Immature natural killer cell (primary cell): ENCODE measurements around the gene SMAD9. TPM values are rescaled to one million over a fixed set of nuclear protein-coding genes. Genes with fewer than 3 reads are reported as not detected.

Experiments used
- DNase-seq, 3 donors: peaks; one replicate each; pipeline ENCODE4 v3.0.0; 2022; ENCODE audit warnings: mixed read lengths in 1 of 3
- H3K27ac Mint-ChIP-seq, 6 donors: one replicate each; pipeline ENCODE4 v1.8.0; 2020; ENCODE audit warnings: mixed read lengths in 6 of 6, mild to moderate bottlenecking in 5 of 6, inconsistent platforms in 4 of 6, moderate library complexity in 3 of 6
- H3K27me3 Mint-ChIP-seq, 3 donors: one replicate each; pipeline ENCODE4 v1.8.0; 2020 to 2021; ENCODE audit warnings: low read depth in 3 of 3, mild to moderate bottlenecking in 3 of 3, mixed read lengths in 3 of 3, moderate library complexity in 3 of 3, inconsistent platforms in 1 of 3
- H3K36me3 Mint-ChIP-seq, 3 donors: one replicate each; pipeline ENCODE4 v1.8.0; 2020; ENCODE audit warnings: mixed read lengths in 3 of 3, inconsistent platforms in 2 of 3, mild to moderate bottlenecking in 2 of 3
- H3K4me1 Mint-ChIP-seq, 2 donors: one replicate each; pipeline ENCODE4 v1.8.0; 2020; ENCODE audit warnings: inconsistent platforms in 2 of 2, mild to moderate bottlenecking in 2 of 2, mixed read lengths in 2 of 2, moderate library complexity in 1 of 2
- H3K4me3 Mint-ChIP-seq, 5 donors: one replicate each; pipeline ENCODE4 v1.8.0; 2020; ENCODE audit warnings: mild to moderate bottlenecking in 5 of 5, mixed read lengths in 5 of 5, inconsistent platforms in 3 of 5, moderate library complexity in 3 of 5
- H3K9me3 Mint-ChIP-seq, 6 donors: one replicate each; pipeline ENCODE4 v1.8.0; 2020; ENCODE audit warnings: mild to moderate bottlenecking in 6 of 6, mixed read lengths in 6 of 6, inconsistent platforms in 4 of 6, moderate library complexity in 3 of 6
- polyA plus RNA-seq, 3 donors: library from polyadenylated mRNA; unstranded; fragments of 300-500 nt; fragmentation: Illumina TruSeq; gene quantifications; one replicate each; pipeline ENCODE4 v1.2.3, GENCODE V29; 2021

The SMAD9 gene
- under 1 TPM in 1 of 3 donors, not detected in 2; 0.07 TPM for polyA plus RNA-seq

DNA sequence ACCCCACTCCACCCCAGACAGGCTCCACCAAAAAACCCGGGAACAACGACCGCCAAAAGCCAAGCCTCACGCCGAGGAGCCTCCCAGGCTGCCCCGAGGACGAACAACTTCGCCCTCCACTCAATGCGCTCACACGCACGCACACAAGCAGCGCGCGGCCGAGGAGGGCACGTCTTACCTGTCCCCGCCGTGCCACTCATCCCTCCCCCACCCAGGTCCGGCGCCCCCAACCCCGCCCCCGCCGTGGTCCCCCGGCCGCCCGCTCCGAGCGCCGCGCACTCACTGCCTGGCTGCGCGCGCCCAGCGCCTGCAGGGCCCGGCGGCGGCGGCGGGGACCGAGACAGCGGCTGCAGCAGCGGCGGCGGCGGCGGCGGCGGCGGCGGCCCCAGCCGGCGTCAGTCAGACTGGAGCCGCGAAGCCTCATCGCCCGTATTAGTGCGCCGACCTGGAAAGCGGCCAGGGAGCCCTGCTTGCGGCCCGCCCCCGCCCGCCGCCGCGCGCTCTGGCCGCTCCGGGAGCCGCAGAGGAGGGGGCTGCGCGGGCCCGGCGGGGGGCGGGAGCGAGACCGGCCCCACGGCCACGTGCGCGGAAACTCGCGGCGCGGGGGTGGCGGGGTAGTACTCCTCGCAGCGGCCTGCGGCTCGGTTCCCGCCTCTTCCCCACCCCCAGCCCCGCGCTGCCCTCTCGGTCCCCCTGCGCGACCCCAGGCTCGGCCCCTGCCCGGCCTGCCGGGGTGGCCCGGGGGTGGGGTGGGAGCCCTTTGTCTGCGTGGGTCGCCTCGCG is at the start of gene SMAD9:
SMAD9 (minus strand) TSS at position 406 of the 783 bp plus-strand sequence. CDS start 40,549 bp downstream, outside the sequence.
- DNase-seq, result no peak
- Mint-ChIP-seq H3K4me1 (peaks cover 6 to 9% of the 10 kb centered on the region in 2 donors), H3K27ac (no peak within 1 kb of the TSS), H3K4me3 (peak within 1 kb of the TSS; percentile 64 to 76 (median 70)), H3K36me3 (no peaks in the 10 kb centered on the region), H3K9me3 (no peaks in the 10 kb centered on the region), H3K27me3 (peaks cover 10 to 36% (median 18%) of the 10 kb centered on the region in 3 donors)

DNA sequence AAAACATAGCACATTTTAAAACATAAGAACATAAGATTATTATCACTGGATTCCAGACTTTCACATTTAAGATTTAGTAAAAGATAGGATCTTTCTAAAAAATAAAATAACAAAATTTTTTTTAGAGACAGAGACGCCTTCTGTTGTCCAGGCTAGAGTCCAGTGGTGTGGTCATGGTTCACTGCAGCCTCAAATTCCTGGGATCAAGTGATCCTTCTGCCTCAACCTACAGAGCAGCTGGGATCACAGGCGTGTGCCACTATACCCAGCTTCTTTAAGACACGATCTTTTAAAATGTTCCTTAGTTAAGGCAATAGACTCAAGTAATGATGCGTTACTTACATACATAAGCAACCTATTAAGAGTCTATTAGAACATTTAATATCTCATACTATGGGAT is 46.4 kb upstream of the SMAD9 start:
- H3K27ac Mint-ChIP-seq, result no peak overlapping the region
- H3K4me3 Mint-ChIP-seq, result no peak overlapping the region
- H3K9me3 Mint-ChIP-seq, result no peaks in the 10 kb centered on the region
- peaks cover 13 to 33% (median 27%) of the 10 kb centered on the region in 3 donors for H3K36me3 Mint-ChIP-seq
- H3K27me3 Mint-ChIP-seq, result no peaks in the 10 kb centered on the region
- DNase-seq, result no peak
- H3K4me1 Mint-ChIP-seq, result no peaks in the 10 kb centered on the region

- H3K4me3 Mint-ChIP-seq, result no peak overlapping the region
- H3K27ac Mint-ChIP-seq, result no peak overlapping the region
- H3K27me3 Mint-ChIP-seq, result no peaks in the 10 kb centered on the region
- peaks cover 13 to 29% (median 24%) of the 10 kb centered on the region in 3 donors for H3K36me3 Mint-ChIP-seq
- H3K4me1 Mint-ChIP-seq, result no peaks in the 10 kb centered on the region
- no peaks in the 10 kb centered on the region for H3K9me3 Mint-ChIP-seq
- DNase-seq, result no peak
Measured at GRCh38 chr13:36965767-36966166, 45.7 kb upstream of the SMAD9 start.

- peak overlapping the region in 1 of 6 donors; percentile 12 for H3K27ac Mint-ChIP-seq
- H3K4me3 Mint-ChIP-seq, result no peak overlapping the region
- peaks cover 10 to 31% (median 15%) of the 10 kb centered on the region in 3 donors for H3K36me3 Mint-ChIP-seq
- H3K9me3 Mint-ChIP-seq, result no peaks in the 10 kb centered on the region
- H3K4me1 Mint-ChIP-seq, result peaks cover 15 to 20% of the 10 kb centered on the region in 2 donors
- no peak for DNase-seq
- H3K27me3 Mint-ChIP-seq, result no peaks in the 10 kb centered on the region
Measured at GRCh38 chr13:36959456-36960116, 39.5 kb upstream of the SMAD9 start.

DNA sequence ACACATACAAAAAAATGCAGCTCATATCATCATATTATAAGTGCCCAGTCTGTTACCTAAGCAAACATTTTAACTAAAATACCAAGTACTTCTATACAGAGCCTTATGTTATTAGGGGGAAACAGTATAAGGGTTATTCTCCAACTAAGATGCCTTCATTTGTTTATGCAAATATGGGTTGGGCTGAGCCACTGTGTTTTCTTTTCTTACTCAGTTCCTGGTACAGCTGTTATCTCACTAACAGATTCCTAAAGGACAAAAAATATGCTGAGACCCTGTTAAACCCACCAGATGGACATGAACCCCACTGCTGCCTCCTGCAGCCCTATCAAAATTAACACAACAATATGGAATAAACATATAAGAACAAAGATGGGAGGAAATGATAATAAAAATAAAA is 34.5 kb upstream of the SMAD9 start:
- Mint-ChIP-seq H3K4me3 (no peak overlapping the region), H3K27me3 (no peaks in the 10 kb centered on the region), H3K9me3 (no peaks in the 10 kb centered on the region), H3K4me1 (peaks cover 12 to 16% of the 10 kb centered on the region in 2 donors), H3K36me3 (peaks cover 8 to 32% (median 14%) of the 10 kb centered on the region in 3 donors), H3K27ac (no peak overlapping the region)
- DNase-seq, result no peak

DNA sequence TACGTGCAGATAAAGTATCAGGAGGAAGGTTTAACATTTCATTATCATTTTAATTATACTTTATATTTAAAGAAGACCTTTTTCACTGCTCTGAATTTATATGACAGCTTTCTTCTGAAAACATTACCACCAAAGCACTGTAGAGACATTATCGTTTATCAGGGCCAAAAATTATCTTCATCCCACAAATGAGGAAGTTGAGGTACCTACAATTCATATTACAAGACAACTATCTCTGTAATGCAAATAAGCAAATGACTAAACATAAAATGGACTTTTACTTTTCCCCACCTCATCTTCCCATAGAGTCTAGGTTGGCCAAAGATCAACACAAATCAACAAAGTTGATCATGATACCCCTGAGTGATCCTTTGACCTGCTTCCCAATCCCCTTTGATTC is 30.9 kb upstream of the SMAD9 start:
- Mint-ChIP-seq H3K9me3 (no peaks in the 10 kb centered on the region), H3K27me3 (no peaks in the 10 kb centered on the region), H3K36me3 (peaks cover 22 to 32% (median 24%) of the 10 kb centered on the region in 3 donors)

DNA sequence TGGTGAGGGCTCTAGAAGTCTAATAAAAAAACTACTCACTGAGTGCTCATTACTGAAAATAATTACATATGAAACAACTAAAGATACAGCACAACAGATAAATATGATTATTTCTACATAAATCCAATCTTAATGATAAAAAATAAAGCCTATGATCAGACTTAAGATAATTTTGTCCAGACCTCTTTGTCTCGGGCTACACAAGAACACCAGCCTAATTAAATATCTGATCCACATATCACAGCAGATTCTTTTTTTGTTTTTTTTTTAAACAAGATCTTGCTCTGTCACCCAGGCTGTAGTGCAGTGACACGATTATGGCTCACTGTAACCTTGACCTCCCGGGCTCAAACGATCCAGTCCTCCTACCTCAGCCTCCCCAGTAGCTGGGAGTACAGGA is 30.3 kb upstream of the SMAD9 start:
- Mint-ChIP-seq H3K27ac (no peak overlapping the region), H3K9me3 (no peaks in the 10 kb centered on the region), H3K4me1 (no peaks in the 10 kb centered on the region), H3K4me3 (no peak overlapping the region), H3K36me3 (peaks cover 22 to 34% (median 24%) of the 10 kb centered on the region in 3 donors), H3K27me3 (peaks cover 0 to under 1% (median 0%) of the 10 kb centered on the region in 3 donors)
- DNase-seq, result no peak

More for the DNA sequence above, 30.9 kb upstream of the SMAD9 start:
- H3K4me1 Mint-ChIP-seq, result no peaks in the 10 kb centered on the region
- no peak for DNase-seq
- H3K27ac Mint-ChIP-seq, result no peak overlapping the region
- no peak overlapping the region for H3K4me3 Mint-ChIP-seq

GRCh38 chr13:36945078-36945477 is 25.0 kb upstream of the SMAD9 start:
- Mint-ChIP-seq H3K27ac (no peak overlapping the region), H3K4me1 (no peaks in the 10 kb centered on the region)

DNA sequence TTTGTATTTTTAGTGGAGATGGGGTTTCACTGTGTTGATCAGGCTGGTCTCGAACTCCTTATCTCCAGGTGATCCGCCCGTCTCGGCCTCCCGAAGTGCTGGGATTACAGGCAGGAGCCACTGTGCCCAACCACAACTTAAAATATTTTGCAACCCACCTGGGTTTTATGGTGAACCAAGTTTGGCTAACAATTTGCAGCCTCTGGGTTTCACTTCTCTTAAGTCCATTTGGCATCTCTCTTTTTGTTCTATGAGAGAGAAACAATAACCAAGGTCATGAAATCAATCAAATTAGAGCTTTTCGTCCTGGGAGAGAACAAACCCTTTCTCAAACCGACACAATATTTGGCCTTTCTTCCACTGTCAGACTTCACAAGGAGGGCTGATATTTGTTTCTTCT is 5.6 kb upstream of the SMAD9 start:
- Mint-ChIP-seq H3K27me3 (peaks cover 5 to 20% (median 13%) of the 10 kb centered on the region in 3 donors), H3K27ac (no peak overlapping the region), H3K4me3 (no peak overlapping the region), H3K4me1 (peaks cover 2 to 4% of the 10 kb centered on the region in 2 donors), H3K9me3 (no peaks in the 10 kb centered on the region), H3K36me3 (no peaks in the 10 kb centered on the region)
- no peak for DNase-seq

More at GRCh38 chr13:36945078-36945477, 25.0 kb upstream of the SMAD9 start:
- peaks cover 14 to 22% (median 15%) of the 10 kb centered on the region in 3 donors for H3K36me3 Mint-ChIP-seq
- H3K4me3 Mint-ChIP-seq, result no peak overlapping the region
- peaks cover 0 to 7% (median 5%) of the 10 kb centered on the region in 3 donors for H3K27me3 Mint-ChIP-seq
- no peaks in the 10 kb centered on the region for H3K9me3 Mint-ChIP-seq
- no peak for DNase-seq

- DNase-seq, result no peak
- Mint-ChIP-seq H3K9me3 (no peaks in the 10 kb centered on the region), H3K4me3 (no peak overlapping the region), H3K36me3 (no peaks in the 10 kb centered on the region), H3K27me3 (peaks cover 5 to 22% (median 15%) of the 10 kb centered on the region in 3 donors), H3K27ac (no peak overlapping the region), H3K4me1 (peaks cover 6 to 7% of the 10 kb centered on the region in 2 donors)
Measured at GRCh38 chr13:36924001-36924400, 4.0 kb upstream of the SMAD9 start.

DNA sequence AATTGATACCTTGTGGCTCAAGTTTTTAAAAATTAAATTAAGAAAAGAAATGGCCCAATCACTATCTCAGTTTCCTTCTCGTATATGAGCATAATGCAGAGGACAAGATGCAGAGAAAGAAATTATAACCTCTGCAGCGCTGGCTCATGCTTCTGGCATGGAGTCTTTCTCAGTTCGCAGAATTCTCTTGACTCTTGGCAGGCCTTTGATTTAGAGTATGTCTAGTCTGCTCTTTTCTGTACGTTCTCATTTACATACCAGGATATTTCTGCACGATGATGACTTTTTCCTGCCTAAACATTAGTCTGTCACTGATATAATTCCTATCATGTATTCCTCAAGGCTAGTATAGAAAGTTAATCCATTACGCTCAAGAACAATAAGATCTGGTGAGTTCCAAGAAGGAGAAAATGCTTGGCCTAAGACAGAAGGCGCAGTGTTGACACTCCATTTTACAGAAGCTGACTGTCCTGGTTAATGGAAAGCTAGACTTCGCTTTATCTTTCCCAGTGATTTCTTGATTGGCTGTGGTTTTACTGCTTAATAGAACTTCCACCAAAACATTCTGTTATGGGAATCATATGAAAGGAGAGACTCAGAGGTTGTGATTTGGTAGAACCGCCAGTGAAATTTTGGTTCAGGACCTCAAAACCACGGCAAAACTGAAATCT is 1.7 kb upstream of the SMAD9 start:
- H3K27ac Mint-ChIP-seq, result no peak overlapping the region
- no peak for DNase-seq

DNA sequence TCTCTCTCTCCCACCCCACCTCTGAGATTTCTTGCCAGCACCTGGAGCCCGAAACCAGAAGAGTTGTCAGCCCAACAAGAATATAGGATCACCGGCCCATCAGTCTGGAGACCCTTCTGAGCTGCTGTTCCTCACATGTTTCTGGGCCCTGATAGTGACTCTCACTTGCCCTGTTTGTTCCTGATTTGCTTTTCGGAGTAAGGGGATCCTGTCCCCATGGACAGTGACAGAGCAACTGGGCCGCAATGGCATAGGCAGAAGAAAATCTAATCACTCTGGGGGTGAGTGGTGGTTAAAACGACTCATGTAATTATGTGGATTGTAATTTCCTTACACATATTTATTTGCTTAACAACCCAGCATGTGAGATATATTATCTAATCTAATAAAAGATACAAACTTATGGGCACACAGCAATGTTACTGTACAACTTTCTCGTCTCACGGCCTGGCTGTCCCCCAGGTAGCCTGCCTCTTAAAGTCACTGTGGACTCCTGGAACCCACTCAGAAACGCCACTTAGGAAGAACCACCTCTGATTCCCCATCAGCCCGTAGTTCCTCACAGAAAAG is 663 bp upstream of the SMAD9 start:
- Mint-ChIP-seq H3K27me3 (peaks cover 10 to 31% (median 18%) of the 10 kb centered on the region in 3 donors), H3K27ac (no peak overlapping the region), H3K9me3 (no peaks in the 10 kb centered on the region), H3K4me1 (peaks cover 6 to 9% of the 10 kb centered on the region in 2 donors), H3K36me3 (no peaks in the 10 kb centered on the region), H3K4me3 (peak overlapping the region; percentile 64 to 76 (median 70))
- no peak for DNase-seq

More for the DNA sequence above, 1.7 kb upstream of the SMAD9 start:
- H3K36me3 Mint-ChIP-seq, result no peaks in the 10 kb centered on the region
- H3K27me3 Mint-ChIP-seq, result peaks cover 10 to 27% (median 15%) of the 10 kb centered on the region in 3 donors
- peaks cover 6 to 9% of the 10 kb centered on the region in 2 donors for H3K4me1 Mint-ChIP-seq
- no peaks in the 10 kb centered on the region for H3K9me3 Mint-ChIP-seq
- peak overlapping the region in 1 of 5 donors; percentile 0 for H3K4me3 Mint-ChIP-seq

DNA sequence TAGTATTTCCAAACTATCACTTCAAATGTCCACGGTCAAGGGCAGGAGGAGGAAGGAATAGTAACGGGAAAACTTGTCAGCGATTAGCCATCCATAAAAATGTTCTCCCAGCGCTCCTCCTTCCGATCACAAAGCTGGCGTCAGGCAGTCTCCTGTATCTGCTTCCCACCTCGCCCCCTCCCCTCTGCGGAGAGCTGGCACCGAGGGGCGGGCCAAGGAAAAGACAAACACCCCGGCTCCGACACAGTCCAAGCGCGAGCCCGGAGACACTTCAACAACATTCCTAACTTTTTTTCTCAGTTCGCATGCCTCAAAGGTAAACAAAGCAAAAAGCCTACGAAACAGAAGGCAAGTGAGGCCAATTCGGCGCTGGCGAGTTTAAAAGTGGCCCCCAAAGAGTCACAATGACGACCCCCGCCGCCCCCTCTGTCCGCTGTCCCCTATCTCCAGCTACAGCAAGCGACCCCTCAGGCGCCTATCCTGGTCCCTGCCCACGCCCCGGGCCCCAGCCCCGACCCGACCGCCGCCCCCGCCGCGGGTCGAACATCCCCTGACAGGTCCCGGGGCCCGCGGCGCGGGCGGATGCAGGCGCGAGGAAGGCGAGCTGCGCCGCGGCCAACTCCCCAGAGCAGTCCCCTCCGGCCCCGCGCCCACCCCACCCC is 736 bp downstream of the SMAD9 start:
- Mint-ChIP-seq H3K27ac (no peak overlapping the region), H3K9me3 (no peaks in the 10 kb centered on the region), H3K36me3 (no peaks in the 10 kb centered on the region), H3K27me3 (peaks cover 14 to 35% (median 14%) of the 10 kb centered on the region in 3 donors), H3K4me3 (peak overlapping the region in 4 of 5 donors; percentile 4 to 38 (median 32)), H3K4me1 (peaks cover 6 to 9% of the 10 kb centered on the region in 2 donors)
- no peak for DNase-seq
